ENCODE data around the gene CTTN.

DNA sequence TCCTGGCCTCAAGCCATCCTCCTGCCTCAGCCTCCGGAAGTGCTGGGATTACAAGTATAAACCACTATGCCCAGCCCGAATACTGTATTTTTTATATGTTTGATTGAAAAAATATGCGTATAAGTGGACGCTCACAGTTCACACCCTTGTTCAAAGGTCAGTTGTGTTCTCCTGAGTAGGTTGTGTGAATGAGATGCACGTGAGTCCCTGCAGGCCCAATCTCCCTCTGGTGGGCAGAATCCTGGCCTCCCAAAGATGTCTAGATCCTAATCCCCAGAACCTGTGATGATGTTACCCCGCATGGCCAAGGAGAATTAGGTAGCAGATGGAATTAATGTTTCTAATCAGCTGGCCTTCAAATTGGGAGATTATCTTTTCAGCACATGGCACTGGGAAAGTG, 41.9 kb downstream of the CTTN start:
- TF ChIP-seq, protein P1, sequence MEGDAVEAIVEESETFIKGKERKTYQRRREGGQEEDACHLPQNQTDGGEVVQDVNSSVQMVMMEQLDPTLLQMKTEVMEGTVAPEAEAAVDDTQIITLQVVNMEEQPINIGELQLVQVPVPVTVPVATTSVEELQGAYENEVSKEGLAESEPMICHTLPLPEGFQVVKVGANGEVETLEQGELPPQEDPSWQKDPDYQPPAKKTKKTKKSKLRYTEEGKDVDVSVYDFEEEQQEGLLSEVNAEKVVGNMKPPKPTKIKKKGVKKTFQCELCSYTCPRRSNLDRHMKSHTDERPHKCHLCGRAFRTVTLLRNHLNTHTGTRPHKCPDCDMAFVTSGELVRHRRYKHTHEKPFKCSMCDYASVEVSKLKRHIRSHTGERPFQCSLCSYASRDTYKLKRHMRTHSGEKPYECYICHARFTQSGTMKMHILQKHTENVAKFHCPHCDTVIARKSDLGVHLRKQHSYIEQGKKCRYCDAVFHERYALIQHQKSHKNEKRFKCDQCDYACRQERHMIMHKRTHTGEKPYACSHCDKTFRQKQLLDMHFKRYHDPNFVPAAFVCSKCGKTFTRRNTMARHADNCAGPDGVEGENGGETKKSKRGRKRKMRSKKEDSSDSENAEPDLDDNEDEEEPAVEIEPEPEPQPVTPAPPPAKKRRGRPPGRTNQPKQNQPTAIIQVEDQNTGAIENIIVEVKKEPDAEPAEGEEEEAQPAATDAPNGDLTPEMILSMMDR (IDR thresholded peaks at IDR 0.05 in 4 of 5, conservative IDR thresholded peaks at IDR 0.05 in 1 of 5) = no peak
- no peak for TF ChIP-seq POLR2A (IDR thresholded peaks at IDR 0.05)
